ENCODE data around the gene GRWD1.

GRWD1 gene

DNA sequence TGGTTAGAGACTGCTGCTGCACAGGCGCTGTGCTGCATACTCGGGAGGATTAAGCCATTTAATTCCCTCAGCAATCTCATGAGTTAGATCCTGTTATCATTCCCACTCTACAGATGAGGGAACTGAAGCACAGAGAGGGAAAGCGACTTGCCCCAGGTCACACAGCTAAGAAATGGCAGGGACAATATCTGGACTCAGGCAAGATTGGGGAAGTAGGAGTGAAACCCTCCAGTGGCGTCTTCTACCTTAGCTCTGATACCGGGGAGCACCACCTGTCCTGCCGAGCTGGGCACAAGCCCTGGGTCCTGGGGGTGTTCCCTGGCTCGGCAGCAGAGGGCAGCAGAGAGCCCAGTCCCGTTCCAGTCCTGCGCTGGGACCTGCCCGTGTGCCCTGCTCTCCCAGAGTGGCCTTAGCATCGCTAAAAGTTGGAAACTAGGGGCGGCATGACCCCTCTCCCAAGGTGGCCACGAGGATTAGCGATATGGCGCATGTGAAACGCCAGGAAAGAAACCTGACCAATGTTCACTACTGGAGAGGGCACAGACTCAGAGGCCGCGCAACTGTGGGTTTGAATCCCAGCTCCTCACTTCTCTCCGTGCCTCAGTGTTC lies 43.9 kb downstream of the GRWD1 start:
- DNase-seq (ENCODE audit: low read depth, low spot score): peak; percentile 40
- TF ChIP-seq, protein P1, sequence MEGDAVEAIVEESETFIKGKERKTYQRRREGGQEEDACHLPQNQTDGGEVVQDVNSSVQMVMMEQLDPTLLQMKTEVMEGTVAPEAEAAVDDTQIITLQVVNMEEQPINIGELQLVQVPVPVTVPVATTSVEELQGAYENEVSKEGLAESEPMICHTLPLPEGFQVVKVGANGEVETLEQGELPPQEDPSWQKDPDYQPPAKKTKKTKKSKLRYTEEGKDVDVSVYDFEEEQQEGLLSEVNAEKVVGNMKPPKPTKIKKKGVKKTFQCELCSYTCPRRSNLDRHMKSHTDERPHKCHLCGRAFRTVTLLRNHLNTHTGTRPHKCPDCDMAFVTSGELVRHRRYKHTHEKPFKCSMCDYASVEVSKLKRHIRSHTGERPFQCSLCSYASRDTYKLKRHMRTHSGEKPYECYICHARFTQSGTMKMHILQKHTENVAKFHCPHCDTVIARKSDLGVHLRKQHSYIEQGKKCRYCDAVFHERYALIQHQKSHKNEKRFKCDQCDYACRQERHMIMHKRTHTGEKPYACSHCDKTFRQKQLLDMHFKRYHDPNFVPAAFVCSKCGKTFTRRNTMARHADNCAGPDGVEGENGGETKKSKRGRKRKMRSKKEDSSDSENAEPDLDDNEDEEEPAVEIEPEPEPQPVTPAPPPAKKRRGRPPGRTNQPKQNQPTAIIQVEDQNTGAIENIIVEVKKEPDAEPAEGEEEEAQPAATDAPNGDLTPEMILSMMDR (IDR thresholded peaks at IDR 0.05; ENCODE audit: low read depth, low read length): peak; percentile 99
- no peak overlapping the region for H3K4me3 ChIP-seq (ENCODE audit: low read depth, low read length)
- in situ Hi-C loops (cut with HindIII; ENCODE audit: low sequenced_read_pairs): no loop called here

DNA sequence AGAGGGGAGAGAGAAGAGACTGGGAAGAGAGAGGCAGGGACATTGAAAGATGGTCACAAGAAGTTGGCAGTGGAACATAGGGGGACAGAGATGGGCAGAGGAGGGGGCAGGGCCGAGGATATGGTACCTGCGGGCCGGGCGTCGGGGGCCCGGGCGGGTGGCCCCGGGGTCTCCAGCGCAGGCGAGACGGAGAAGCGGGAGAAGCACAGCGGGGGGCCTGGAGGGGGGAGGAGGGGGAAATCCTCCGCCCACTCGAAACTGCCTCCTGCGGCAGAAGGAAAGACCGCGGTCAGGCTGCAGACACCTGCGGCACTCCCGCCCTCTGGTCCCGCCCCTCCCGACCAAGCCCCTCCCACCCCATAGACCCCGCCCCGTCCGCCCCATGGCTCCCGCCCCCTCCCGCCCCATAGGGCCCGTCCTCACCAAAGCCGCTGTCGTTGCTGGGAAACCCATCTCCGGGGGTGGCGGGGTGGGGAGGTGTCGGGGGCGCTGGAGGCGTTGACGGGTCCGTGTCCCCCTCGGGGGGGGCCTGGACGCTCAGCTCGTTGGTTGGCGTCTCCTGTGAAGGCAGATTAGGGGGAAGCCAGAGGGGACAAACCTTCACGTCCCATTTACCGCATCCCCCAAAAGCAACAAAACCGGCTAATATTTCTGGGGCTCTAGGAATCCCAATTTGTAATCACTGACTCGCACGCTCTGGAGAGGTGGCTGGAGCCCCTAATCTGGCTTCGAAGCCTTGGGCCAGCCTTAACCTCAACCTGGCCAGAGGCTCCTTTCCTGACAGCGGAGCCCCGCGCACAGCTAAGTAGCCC lies 45.4 kb downstream of the GRWD1 start:
- no peak for DNase-seq (ENCODE audit: low read depth, low spot score)
- no peak overlapping the region for H3K4me3 ChIP-seq (ENCODE audit: low read depth, low read length)
- in situ Hi-C loops (cut with HindIII; ENCODE audit: low sequenced_read_pairs): no loop called here
- TF ChIP-seq, protein P1 (IDR thresholded peaks at IDR 0.05; ENCODE audit: low read depth, low read length): no peak

DNA sequence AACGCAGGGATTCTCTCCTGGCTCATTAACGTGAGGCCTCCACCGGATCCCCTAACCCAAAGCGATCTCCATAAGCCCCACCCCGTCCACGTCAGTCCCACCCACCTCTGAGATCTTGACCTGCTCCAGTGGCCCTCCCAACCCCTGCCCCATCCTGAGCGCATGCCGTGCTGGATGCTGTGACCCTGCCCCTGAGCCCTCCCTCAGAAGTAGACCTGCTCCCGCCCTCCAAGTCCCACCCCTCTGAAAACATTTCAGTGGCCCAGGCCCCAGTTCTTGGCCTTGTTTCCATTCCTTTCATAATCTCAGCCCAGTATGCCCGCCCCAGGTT lies 46.0 kb downstream of the GRWD1 start:
- in situ Hi-C loops (cut with HindIII; ENCODE audit: low sequenced_read_pairs): no loop called here
- no peak for DNase-seq (ENCODE audit: low read depth, low spot score)
- no peak overlapping the region for H3K4me3 ChIP-seq (ENCODE audit: low read depth, low read length)
- TF ChIP-seq, protein P1 (IDR thresholded peaks at IDR 0.05; ENCODE audit: low read depth, low read length): no peak

DNA sequence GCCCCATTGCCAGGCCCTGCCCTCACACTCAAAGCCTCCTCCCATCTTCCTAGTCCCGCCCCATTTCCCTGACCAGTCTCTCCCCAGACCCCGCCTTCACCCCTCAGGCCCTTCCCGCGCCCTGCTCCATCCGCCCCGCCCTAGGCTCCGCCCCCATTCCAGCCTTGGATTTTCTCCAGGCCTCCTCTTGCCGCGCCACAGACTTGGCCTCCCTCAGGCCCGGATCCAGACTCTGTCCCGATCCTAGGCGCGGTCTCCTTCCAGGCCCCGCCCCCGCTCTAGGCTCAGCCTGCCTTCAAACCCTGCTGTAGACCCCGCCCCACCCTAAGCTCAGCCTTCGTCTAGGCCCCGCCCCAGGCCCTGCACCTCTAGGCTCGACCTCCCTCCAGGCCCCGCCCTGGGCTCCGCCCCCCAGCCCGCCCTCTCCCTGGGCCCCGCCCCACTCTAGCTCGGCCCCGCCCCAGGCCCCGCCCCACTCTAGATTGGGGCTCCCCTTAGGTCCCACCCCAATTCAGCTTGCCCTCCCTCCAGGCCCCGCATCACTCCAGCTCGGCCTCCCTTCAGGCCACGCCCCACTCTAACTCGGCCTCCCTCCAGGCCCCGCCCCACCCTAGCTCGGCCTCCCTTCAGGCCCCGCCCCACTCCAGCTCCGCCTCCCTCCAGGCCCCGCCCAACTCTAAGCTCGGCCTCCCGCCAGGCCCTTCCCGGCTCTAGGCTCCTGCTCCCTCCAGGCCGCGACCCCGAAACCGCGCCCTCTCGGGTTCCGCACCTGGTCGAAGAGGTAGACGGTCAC lies 47.3 kb downstream of the GRWD1 start:
- in situ Hi-C loops (cut with HindIII; ENCODE audit: low sequenced_read_pairs): no loop called here
- TF ChIP-seq, protein P1 (IDR thresholded peaks at IDR 0.05; ENCODE audit: low read depth, low read length): no peak
- peak overlapping the region; percentile 54 for H3K4me3 ChIP-seq (ENCODE audit: low read depth, low read length)
- peak; percentile 98 for DNase-seq (ENCODE audit: low read depth, low spot score)

DNA sequence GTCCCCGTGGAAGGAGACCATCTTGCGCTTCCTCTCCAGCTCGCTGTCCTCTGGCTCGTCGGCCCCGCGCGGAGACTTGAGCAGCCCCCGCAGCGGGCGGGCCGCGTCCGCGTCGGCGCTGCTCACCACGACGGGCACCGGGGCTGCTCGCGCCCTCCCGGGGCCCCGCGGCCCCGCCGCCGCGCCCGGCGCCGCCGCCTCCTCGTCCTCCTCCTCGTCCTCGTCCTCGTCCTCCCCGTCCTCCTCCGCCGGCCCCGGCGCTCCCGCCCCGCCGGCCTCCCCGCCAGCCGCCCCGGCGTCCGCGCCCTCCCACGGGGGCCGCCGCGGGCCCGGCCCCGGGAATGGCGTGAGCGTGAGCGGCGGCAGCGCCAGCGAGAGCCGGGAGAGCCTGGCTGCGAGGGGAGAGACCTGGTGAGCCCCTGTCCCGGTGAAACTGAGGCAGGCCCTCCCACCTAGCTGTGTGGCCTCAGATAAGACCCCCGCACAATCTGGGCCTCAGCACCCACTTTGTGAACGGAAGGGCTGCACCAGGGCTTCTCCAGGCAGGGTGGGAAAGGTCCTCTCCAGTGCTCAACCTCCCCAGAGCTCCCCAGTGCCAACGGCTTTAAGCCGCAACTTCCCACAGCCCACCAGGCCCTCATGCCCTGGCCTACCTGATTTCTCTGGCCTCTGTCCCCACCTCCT lies 48.1 kb downstream of the GRWD1 start:
- TF ChIP-seq, protein P1 (IDR thresholded peaks at IDR 0.05; ENCODE audit: low read depth, low read length): no peak
- in situ Hi-C loops (cut with HindIII; ENCODE audit: low sequenced_read_pairs): no loop called here
- H3K4me3 ChIP-seq (ENCODE audit: low read depth, low read length): peak overlapping the region; percentile 54
- DNase-seq (ENCODE audit: low read depth, low spot score): no peak

DNA sequence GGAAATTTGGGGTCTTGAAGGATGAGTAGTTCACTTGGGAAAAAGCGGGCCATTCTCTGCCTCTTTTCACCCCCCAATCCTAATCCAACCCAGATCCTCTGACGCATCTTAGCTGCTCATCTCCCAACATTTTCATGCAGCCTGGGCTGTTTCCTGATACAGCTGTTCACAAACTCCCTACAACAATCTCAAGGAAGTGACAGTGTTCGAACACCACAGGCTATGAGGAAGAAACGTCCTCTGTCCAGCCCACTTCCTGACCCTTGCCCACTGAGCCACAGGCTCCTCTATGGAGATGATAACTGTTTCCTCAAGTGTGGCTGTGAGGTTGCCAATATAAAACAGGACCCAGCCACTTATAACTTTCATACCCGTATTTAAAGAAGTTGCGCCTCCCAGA lies 49.6 kb downstream of the GRWD1 start:
- in situ Hi-C loops (cut with HindIII; ENCODE audit: low sequenced_read_pairs): no loop called here
- TF ChIP-seq, protein P1 (IDR thresholded peaks at IDR 0.05; ENCODE audit: low read depth, low read length): no peak
- H3K4me3 ChIP-seq (ENCODE audit: low read depth, low read length): no peak overlapping the region
- no peak for DNase-seq (ENCODE audit: low read depth, low spot score)
